Esophagus squamous epithelium (tissue), 4 donors: Measurements from ENCODE around the gene TP53I11.

Source experiments
- POLR2A ChIP-seq, 4 donors: fragments of 450-650 bp; IDR thresholded peaks; one replicate each; pipeline ENCODE4 v1.6.1; 2017; ENCODE audit warnings: antibody characterized with exemption in 4 of 4, mild to moderate bottlenecking in 4 of 4, moderate library complexity in 3 of 4
- TF ChIP-seq, protein P1 (sequence below), 6 experiments: fragments of 450-650 bp in 4 of 6; fragments of 200-600 bp in 2 of 6; sonication (generic) in 2 of 6; IDR thresholded peaks; one replicate each; pipeline ENCODE4 v1.5.1; 2016 to 2019; ENCODE audit warnings: antibody characterized with exemption in 6 of 6, mild to moderate bottlenecking in 4 of 6, moderate library complexity in 4 of 6

- TF ChIP-seq, protein P1, sequence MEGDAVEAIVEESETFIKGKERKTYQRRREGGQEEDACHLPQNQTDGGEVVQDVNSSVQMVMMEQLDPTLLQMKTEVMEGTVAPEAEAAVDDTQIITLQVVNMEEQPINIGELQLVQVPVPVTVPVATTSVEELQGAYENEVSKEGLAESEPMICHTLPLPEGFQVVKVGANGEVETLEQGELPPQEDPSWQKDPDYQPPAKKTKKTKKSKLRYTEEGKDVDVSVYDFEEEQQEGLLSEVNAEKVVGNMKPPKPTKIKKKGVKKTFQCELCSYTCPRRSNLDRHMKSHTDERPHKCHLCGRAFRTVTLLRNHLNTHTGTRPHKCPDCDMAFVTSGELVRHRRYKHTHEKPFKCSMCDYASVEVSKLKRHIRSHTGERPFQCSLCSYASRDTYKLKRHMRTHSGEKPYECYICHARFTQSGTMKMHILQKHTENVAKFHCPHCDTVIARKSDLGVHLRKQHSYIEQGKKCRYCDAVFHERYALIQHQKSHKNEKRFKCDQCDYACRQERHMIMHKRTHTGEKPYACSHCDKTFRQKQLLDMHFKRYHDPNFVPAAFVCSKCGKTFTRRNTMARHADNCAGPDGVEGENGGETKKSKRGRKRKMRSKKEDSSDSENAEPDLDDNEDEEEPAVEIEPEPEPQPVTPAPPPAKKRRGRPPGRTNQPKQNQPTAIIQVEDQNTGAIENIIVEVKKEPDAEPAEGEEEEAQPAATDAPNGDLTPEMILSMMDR (IDR thresholded peaks at IDR 0.05) = no peak
- TF ChIP-seq POLR2A (IDR thresholded peaks at IDR 0.05) = no peak
These were observed 26.9 kb downstream of the TP53I11 start for GRCh38 chr11:44923806-44924205.
